Activated CD4-positive, alpha-beta T cell treated with anti-CD3 and anti-CD28 coated beads for 48 hours (primary cell): ENCODE measurements around the gene NKX2-4.
"Not testable (repeated sequence)": the region's sequence is repeated elsewhere in the genome, so short reads cannot be mapped to it uniquely, and the experiment has no call there.

ENCODE experiments used
- DNase-seq: peaks from one replicate; pipeline ENCODE4 v3.0.0-alpha.2; 2020

Gene NKX2-4

DNA sequence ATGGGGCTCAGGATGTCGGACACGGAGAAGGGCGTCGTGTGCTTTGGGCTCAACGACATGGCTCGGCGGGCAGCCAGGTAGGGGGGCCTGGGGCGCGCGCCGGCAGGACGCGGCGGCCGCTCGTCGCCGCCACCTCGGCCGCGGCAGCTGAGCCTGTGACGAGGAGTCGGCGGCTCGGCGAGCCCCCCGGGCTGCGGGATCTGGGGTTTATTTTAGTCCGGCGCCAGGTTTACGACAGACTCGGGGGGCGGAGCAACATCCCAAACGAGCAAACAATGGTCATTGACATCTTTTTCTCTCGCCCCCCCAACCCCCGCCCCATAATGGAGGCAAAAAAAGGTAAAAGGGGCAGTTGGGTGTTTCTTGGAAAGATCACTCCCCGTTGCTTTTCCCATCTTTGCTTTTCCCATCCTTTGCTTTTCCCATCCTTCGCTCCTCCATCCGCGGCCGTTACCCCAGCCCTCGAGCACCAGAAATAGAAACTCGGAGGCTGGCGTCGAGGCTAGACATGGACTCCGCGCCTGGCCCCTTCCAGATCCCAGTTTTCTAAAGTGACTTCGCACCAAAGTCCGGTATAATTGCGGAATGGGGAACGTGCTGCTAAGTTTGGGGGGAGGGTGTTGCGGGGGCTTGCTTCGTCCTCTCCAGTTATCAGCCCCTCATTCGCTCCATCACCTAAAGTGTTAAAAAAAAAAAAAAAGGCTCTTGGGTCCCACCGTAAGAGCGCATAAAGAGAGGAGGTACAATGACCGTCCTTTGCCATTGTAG lies at the start of gene NKX2-4:
Gene NKX2-4 (minus strand): TSS at position 186 of the 768 bp plus-strand sequence. CDS start 127 bp downstream, at position 59.
- no peak for DNase-seq

DNA sequence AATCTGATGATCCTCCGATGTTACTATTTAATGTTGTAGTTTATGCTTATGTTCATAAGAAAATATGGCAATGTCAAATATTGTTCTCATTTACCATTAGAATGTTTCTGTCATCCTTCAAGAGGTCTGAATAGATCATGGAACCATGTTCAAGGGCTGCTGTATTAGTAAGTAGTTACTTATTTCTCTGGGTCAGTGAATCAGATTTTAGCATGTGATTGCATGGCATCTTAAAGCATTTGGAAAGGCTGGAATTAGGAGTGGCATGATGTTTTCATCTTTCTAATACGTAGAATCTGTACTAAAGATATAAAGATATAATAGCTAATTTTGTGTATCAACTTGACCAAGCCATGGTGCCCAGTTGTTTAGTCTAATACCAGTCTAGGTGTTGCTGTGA lies 40.5 kb upstream of the NKX2-4 start:
- DNase-seq, result no peak

DNA sequence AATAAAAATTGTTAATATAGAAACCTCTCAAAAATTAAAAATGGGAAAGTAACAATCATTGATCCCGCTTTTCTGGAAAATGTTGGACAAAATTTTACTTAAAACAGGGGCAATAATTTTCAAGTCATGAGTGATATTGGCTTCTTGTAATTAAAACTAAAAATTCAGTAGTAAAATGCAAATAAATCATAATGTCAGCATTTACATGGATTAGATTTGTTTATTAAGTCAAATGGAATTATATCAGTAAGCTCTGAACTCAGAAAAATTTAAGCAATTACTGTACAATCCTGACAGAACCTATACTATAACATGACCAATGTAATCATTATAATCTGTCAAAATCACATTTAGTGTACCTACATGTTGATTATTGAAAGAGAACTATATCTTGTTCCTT lies 39.9 kb upstream of the NKX2-4 start:
- DNase-seq, result no peak

DNA sequence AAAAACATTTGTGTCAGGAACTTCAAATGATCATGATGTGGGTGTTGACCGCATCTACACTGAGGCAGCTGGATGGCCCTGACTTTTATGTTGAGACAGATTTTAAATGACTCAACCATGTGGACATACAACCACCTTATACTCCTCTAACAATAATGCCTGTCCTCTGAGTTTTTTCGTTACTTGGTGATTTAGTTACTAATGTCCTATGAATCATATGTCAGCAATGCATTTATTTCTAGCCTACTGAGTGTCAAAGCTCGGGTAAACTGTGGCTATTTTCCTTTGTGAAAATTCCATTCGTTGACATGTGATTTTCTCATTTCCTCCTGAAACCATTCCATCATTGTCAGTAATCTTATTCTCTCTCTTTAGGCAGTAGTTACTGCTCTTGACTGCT lies 38.9 kb upstream of the NKX2-4 start:
- no peak for DNase-seq

DNA sequence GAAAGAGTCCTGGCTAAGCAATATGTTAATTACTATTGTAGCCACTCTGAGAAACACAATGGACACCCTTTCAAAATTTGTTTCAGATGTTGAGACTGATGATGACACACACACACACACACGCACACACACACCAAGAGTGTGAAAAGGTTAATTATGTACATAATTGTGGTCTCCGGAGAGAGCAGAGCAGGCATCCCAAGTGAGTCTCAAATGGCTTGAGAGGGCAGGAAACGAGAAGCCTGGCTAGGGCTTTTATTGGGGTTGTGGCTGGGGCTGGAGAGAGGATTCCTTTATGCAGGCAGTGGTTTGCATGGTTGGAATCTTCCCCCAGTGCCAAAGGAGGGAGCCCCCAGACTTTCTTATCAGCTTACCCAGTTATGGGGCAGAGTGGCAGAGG lies 38.2 kb upstream of the NKX2-4 start:
- no peak for DNase-seq

DNA sequence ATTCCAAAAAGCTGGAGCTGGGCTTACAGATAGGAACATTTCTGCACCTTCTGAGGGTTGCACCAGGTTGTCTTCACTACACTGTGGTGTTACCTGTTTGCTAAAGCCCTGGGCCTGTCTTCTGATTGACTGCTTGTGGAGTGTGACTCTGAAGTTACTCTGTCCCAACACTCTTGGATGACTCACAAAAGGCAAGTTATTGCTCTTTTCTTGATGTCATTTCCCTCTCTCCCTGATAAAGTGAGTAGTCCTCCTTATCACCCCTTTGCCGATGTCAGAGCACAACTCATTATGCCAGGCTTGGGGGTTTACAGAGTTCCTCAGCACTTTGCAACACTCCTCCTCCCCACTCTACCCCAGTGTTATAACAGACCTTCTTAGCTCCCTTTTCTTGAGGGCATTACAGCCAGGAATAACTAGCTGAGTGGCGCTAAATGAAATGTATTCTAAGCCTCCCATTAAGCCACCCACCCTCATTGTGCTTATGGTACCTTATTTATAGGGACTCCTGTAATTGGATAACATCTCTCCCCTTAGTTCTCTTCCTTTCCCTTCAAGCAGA lies 36.1 kb upstream of the NKX2-4 start:
- no peak for DNase-seq

DNA sequence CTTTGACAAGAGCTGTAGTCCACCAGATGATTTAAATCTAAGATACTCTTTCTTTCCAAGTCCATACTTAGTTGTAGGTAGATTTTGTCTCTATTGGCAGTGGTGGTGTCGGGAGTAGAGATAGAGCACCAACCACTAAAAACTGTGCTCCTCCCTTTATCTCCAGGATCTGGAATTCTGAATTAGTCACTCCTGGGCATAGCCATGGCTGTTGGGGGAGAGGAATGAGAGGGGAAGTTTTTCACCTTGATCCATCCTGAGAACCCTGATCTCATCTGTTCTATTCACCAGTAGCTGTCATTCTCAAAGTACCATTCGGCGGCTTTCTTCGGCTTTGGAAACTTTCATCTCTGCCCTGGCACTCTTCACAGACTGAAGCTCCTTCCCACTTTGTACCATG lies 35.6 kb upstream of the NKX2-4 start:
- DNase-seq, result no peak

DNA sequence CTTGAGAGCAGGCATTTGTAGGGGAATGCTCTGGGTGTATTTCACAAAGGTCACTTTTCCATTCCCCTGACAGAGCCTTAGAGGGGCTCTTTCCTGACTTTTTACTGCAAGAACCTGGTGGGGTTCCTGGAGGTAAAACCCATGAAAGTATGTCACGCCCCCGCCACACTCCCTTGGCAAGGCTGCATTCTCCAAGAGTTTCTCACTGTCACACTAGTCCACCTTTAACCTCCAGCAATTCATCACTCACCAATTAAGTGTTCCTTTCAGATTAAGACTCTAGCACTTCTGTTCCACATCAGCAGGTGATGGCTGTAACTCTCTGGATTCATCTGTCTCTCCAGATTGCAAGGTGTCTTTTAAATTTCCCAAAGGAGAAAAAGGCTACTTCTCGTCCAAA lies 32.7 kb upstream of the NKX2-4 start:
- no peak for DNase-seq

DNA sequence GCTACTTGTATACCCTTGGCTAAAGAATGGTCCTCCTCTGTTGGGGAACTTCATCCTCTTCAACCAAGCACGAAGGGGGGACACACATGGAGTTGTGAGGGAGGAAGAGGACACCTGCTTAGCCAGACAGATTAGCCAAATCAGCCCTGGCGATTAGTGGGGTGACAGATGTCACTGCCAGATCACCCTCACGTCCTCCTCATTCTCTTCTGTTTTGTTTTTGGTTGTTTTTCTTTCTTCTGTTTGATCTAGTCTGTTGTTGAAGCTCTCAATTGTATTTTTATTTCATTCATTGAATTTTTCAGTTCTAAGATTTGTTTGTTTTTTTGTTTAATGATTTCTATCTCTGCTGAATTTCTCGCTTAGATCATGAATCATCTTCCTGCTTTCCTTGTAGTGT lies 27.5 kb upstream of the NKX2-4 start:
- no peak for DNase-seq

DNA sequence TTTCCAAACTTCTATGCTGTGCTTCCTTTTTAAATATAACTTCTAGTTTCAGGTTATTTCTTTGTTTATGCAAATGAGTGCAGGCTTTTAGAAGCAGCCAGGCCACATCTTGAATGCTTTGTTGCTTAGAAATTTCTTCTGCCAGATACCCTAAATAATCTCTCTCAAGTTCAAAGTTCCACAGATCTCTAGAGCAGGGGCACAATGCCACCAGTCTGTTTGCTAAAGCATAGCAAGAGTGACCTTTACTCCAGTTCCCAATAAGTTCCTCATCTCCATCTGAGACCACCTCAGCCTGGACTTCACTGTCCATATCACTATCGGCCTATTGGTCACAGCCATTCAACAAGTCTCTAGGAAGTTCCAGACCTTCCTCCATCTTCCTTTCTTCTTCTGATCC lies 26.4 kb upstream of the NKX2-4 start:
- not testable (repeated sequence) for DNase-seq

DNA sequence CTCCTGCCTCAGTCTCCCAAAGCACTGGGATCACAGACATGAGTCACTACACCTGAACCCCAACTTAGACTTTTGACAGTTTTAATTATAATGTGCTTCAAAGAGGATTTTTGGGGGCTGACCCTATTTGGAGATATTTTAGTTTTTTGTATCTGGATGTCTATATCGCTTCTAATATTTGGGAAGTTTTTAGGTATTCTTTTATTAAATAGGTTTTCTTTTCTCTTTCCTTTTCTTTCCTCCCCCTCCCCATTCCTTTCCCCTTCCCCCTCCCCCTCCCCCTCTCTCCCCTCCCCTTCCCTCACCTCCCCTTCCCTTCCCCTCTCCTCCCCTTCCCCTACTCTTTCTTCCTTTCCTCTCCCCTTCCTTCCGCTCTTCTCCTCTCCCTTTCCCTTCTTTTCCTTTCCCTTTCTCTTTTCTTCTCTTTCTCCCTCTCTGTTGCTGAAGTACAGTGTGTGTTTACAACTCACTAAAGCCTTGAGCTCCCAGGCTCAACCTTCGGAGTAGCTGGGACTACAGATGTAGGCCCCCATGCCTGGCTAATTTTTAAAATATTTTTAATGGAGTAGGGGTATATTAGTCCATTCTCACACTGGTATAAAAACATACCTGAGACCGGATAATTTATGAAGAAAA lies 24.4 kb upstream of the NKX2-4 start:
- DNase-seq, result no peak

DNA sequence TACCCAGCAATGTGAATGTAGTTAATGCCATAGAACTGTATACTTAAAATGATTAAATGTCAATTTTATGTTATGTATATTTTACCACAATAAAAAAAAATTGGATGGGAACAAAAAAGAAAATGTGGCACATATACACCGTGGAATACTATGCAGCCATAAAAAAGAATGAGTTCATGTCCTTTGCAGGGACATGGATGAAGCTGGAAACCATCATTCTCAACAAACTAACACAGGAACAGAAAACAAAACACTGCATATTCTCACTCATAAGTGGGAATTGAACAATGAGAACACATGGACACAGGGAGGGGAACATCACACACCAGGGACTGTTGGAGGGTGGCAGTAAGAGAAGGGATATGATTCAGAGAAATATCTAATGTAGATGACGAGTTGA lies 21.8 kb upstream of the NKX2-4 start:
- DNase-seq, result not testable (repeated sequence)

DNA sequence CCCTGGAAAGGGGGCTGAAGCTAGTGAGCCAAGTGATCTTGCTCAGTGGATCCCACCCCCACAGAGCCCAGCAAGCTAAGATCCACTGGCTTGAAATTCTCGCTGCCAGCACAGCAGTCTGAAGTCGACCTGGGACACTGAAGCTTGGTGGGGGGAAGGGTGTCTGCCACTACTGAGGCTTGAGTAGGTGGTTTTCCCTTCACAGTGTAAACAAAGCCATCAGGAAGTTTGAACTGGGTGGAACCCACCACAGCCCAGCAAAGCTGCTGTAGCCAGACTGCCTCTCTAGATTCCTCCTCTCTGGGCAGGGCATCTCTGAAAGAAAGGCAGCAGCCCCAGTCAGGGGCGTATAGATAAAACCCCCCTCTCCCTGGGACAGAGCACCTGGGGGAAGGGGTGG lies 16.7 kb upstream of the NKX2-4 start:
- not testable (repeated sequence) for DNase-seq

DNA sequence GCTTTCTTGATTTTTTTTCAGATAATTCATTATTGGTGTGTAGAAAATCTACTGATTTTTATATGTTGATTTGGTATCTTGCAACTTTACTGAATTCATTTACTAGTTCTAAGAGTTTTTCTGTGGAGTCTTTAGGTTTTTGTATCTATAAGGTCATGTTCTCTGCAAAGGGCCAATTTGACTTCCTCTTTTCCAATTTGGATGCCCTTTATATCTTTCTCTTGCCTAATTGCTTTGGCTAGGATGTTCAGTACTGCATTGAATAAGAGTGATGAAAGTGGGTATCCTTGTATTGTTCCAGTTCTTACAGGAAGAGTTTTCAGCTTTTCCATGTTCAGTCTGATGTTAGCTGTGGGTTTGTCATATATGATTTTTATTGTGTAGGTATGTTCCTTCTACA lies 14.4 kb upstream of the NKX2-4 start:
- DNase-seq, result no peak

DNA sequence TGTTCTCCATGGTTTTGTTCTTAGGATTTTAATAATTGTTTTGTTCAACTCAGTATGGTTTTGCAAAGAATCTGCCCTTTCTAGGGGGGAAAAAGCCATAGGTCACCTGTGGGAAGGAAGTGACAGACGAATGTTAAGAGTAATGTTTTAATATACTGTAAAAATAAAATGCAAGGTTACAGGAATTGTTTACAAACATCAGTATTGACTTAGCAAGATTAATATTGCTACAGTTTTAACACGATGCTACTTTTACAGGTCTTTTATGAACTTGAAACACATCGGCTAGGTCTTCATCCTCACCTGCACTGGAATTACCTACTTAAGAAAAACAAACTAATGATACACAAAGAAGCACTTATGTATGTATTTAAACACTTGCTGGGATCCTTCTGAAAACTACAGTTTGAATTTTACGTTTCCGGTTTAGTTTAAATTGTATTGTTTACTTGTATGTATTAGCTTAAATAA lies 1.7 kb upstream of the NKX2-4 start:
- no peak for DNase-seq

DNA sequence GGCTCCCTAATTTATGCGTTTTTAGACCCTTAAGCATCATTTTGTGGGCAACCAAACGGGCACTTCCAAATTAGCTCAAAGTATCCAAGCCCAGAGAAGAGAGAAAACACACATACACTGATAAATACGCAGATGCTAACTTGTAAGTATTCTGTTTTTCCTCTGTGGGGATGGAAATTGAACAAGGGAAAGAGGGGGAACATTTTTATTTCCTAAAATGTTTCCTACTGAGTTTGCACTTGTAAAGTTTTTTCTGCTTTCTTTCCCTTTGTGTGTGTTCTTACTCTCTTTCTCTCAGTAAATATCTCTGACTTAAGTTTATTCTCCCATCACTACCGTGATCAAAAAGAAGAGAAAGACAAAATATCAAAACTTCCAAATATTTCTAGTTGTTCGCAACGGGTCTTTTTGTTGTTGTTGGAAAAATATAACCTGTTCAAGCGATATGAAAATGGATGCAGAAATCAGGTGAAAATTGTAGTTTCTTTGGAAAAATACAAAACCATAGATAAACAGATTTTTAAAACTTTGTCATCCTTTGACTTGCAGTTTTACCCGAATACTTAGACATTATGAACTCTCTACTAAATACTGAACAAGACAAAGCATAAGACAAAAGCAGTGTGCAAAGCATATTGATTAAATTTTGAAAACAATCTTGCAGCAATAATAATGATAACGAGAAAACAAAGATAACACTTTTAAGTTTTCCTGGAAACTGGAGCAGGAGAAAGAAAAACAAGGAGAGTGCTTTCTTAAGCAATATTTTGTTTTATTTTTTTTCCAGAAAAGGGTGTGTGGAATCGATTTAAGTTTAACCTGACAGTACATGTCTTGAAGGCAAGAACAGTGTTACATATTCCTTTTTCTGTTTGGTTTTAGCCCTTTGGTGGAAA lies 1.0 kb upstream of the NKX2-4 start:
- DNase-seq, result no peak

DNA sequence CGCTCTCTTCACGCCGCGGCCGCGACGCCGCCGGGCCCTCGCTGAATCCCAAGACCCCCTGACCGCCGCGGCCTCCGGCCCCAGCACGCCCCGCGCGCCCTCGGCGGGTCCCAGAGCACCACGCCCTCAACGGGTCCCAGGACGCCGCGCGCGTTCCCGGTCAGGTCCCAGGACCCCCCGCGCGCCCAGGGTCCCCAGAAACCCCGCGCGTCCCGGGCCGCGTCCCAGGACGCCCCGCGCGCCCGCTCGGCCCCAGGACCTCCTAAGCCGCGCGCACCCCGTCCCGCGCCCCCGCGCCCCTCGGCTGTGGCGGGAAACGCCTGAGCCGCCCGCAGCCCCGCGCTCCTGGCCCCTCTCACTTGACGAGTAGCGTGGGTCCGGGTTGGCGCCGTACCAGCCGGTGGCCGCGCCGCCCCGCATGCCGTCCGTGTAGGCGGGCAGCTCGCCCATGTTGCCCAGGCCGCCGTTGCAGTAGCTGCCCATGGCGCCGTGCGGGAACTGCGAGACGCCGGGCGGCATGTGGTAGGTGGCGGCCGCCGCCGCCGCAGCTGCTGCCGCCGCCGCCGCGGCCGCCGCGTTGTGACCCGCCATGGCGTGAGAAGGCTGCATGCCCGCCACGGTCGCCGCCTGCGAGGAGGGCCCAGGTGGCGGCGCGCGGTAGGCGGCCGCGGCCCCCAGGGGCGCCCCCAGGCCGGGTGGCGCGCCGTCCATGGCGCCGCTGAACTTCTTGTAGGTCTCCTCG lies 556 bp downstream of the NKX2-4 start:
- DNase-seq, result no peak

DNA sequence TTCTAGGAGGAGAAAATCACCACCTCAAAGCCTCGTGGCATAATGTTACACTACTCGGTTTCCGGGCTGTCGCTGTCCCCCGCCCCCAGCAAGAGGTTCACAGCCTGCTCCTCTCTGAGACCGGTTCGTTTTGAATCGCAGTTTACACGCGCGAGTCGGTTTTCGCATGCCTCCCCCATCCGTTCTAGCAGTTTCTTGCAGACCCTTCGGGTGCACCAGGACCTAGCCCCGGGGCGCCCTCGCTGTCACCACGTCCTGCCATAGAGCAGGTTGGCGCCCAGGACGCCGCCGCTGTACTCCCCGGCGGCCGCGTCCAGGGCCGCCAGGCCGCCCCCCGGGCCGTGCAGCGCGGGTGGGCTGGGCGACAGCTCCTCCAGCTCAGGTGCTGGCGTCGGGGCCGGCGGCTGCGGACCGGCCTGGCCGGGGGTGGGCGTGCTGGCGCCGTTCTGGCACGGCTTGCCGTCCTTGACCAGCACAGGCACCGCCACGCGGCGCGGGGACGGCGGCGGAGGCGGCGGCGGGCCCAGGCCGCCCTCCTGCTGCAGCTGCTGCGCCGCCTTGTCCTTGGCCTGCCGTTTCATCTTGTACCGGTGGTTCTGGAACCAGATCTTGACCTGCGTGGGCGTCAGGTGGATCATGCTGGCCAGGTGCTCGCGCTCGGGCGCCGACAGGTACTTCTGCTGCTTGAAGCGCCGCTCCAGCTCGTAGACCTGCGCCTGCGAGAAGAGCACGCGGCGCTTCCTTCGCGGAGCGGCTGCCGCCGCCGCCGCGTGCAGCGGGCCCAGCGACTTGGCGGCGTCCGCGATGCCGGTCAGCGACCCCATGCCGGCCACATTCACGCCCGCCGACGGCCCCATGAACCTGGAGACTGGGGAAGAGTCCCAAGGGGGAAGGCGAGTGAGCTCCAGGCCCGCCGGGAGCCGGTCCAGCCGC lies 1.4 kb downstream of the NKX2-4 start:
- DNase-seq, result peak; percentile 49

DNA sequence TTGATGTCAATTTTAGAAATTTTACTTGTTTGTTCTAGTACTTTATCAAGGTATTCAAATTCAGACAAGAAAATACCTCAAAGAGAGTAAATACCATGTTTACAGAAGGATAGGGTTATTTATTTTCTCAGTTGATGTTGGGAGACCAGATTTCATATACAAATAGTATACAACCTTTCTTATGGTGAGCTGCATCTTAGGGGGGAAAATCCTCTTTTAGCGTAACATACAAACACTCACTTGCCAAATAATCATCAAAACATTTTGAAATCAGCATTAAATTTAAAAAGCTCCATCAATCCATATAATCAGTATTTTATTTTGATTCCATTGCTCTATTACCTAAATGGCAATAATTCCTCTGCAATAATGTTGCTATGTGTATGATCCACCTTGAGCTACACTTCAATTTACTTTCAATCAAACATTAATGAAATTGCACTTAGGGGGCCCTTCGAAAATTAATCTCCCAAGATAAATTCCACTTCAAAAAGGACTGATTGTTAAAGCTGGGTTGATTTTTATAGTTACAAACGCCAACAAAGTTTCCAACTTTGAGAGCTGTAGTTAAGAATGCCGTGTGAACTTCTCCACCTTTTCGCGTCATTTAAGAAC lies 2.2 kb downstream of the NKX2-4 start:
- no peak for DNase-seq

DNA sequence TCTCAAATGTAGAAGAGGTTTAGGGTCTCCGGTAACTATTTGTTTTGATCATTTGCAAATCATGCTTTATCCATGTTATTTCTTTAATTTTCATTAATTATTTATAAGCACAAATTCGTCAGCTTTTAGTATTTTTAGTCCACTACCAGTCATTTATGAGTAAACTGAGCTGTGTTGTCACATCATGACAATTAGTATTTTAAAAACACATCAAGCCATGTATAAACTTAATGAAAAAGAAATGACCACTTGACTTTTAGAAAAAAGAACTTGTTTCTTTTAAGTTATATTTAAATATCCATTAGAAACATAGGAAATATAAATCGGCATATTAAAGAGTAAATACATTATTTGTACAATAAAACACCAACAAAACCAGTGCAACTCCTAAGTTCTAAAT lies 2.8 kb downstream of the NKX2-4 start:
- no peak for DNase-seq
